GM23338 (cell line): ENCODE data around the gene TTLL6.

ENCODE experiments used
- CTCF ChIP-seq, 2 experiments: fragments of 200-600 bp in 1 of 2; sonication (generic) in 1 of 2; conservative IDR thresholded peaks; 2 replicates each; pipeline versions ENCODE4 v1.5.1 to v1.6.1; 2016 to 2017; ENCODE audit warnings: antibody characterized with exemption in 2 of 2, low read depth in 2 of 2, mild to moderate bottlenecking in 2 of 2, moderate library complexity in 1 of 2
- EZH2 ChIP-seq: fragments of 200-600 bp; sonication (generic); IDR thresholded peaks from one replicate; pipeline ENCODE4 v1.8.0; 2017; ENCODE audit warnings: antibody characterized with exemption, mild to moderate bottlenecking, low read depth; ENCODE audit not compliant: unreplicated experiment
- EZH2phosphoT487 ChIP-seq: fragments of 200-600 bp; sonication (generic); IDR thresholded peaks from one replicate; pipeline ENCODE4 v1.8.1; 2018; ENCODE audit warnings: antibody characterized with exemption; ENCODE audit not compliant: unreplicated experiment
- POLR2AphosphoS5 ChIP-seq: IDR thresholded peaks from 2 replicates; pipeline ENCODE4 v1.6.1; 2016; ENCODE audit warnings: antibody characterized with exemption, low read depth

- TF ChIP-seq EZH2phosphoT487 (no peak), CTCF (conservative IDR thresholded peaks at IDR 0.05; ENCODE audit: low read depth in 2 of 2) (no peak), POLR2AphosphoS5 (no peak), EZH2 (peak; percentile 8)
Observed at GRCh38 chr17:48721009-48721402, 96.0 kb downstream of the TTLL6 start.
